ENCODE results near the gene TENM3. TPM values are rescaled to one million over a fixed set of nuclear protein-coding genes. Genes with fewer than 3 reads are reported as not detected.

TENM3 gene
- total RNA-seq, 2 experiments from 2014 or later, result not detected

- no peak overlapping the region for H3K4me2 ChIP-seq (ENCODE audit: low read length)
- H4K20me1 ChIP-seq (ENCODE audit: insufficient read depth, low read length), result no peaks in the 10 kb centered on the region
- no peaks in the 10 kb centered on the region for H3K9me3 ChIP-seq (ENCODE audit: low read length)
- no peak overlapping the region for H3K27ac ChIP-seq (ENCODE audit: low read depth, low read length, poor library complexity, severe bottlenecking)
- BruUV-seq (replicated peaks), result no TSS peak
- H3K36me3 ChIP-seq (ENCODE audit: insufficient read depth, low read length), result no peaks in the 10 kb centered on the region
- TF ChIP-seq CTCF (conservative IDR thresholded peaks at IDR 0.05; ENCODE audit: low read length) (no peak), EZH2phosphoT487 (IDR thresholded peaks at IDR 0.05; ENCODE audit: borderline replicate concordance, low read depth, low read length) (no peak)
- H2AFZ ChIP-seq (ENCODE audit: low read length), result no peak overlapping the region
- H3K79me2 ChIP-seq (ENCODE audit: insufficient read depth, low read depth, low read length), result no peaks in the 10 kb centered on the region
- CTCF ChIA-PET (ENCODE audit: unreplicated experiment), result no interaction called here
- H3K4me3 ChIP-seq (ENCODE audit: low read depth, low read length, poor library complexity, severe bottlenecking), result no peak overlapping the region
- intact Hi-C loops (cut with micrococcal nuclease; ENCODE audit: unreplicated experiment), result no loop called here
- H3K4me1 ChIP-seq (ENCODE audit: insufficient read depth, low read length, poor library complexity, severe bottlenecking), result no peaks in the 10 kb centered on the region
- DNase-seq (ENCODE audit: low spot score), result no peak
- no peaks in the 10 kb centered on the region for H3K9me2 ChIP-seq (ENCODE audit: insufficient read depth, low read length)
- POLR2A ChIA-PET, result interaction anchor here (0.8 kb wide), 1 partner anchor 354 kb away, joined by 3 read pairs; no protein-coding TSS in a partner anchor
Observed at GRCh38 chr4:182577411-182577810, 334.2 kb downstream of the TENM3 start.

- Histone ChIP-seq H2AFZ (ENCODE audit: low read length) (no peak overlapping the region), H3K36me3 (ENCODE audit: insufficient read depth, low read length) (no peaks in the 10 kb centered on the region), H3K9me3 (ENCODE audit: low read length) (no peaks in the 10 kb centered on the region), H3K27ac (ENCODE audit: low read depth, low read length, poor library complexity, severe bottlenecking) (no peak overlapping the region), H3K4me3 (ENCODE audit: low read depth, low read length, poor library complexity, severe bottlenecking) (no peak overlapping the region), H3K4me1 (ENCODE audit: insufficient read depth, low read length, poor library complexity, severe bottlenecking) (no peaks in the 10 kb centered on the region), H3K4me2 (ENCODE audit: low read length) (no peak overlapping the region), H3K9me2 (ENCODE audit: insufficient read depth, low read length) (no peaks in the 10 kb centered on the region), H4K20me1 (ENCODE audit: insufficient read depth, low read length) (no peaks in the 10 kb centered on the region), H3K79me2 (ENCODE audit: insufficient read depth, low read depth, low read length) (no peaks in the 10 kb centered on the region)
- no TSS peak for BruUV-seq (replicated peaks)
- DNase-seq (ENCODE audit: low spot score), result no peak
- CTCF ChIA-PET (ENCODE audit: unreplicated experiment), result no interaction called here
- TF ChIP-seq CTCF (conservative IDR thresholded peaks at IDR 0.05; ENCODE audit: low read length) (no peak), EZH2phosphoT487 (IDR thresholded peaks at IDR 0.05; ENCODE audit: borderline replicate concordance, low read depth, low read length) (no peak)
- intact Hi-C loops (cut with micrococcal nuclease; ENCODE audit: unreplicated experiment), result no loop called here
- POLR2A ChIA-PET, result interaction anchor here (0.7 kb wide), 1 partner anchor 68 kb away, joined by 4 read pairs; no protein-coding TSS in a partner anchor
Observed at GRCh38 chr4:182578402-182578801, 335.2 kb downstream of the TENM3 start.

GRCh38 chr4:182582245-182582644 is 339.0 kb downstream of the TENM3 start:
- no TSS peak for BruUV-seq (replicated peaks)
- no peaks in the 10 kb centered on the region for H3K36me3 ChIP-seq (ENCODE audit: insufficient read depth, low read length)
- no peaks in the 10 kb centered on the region for H3K9me2 ChIP-seq (ENCODE audit: insufficient read depth, low read length)
- H3K4me2 ChIP-seq (ENCODE audit: low read length), result no peak overlapping the region
- intact Hi-C loops (cut with micrococcal nuclease; ENCODE audit: unreplicated experiment), result no loop called here
- H3K79me2 ChIP-seq (ENCODE audit: insufficient read depth, low read depth, low read length), result no peaks in the 10 kb centered on the region
- no peaks in the 10 kb centered on the region for H3K4me1 ChIP-seq (ENCODE audit: insufficient read depth, low read length, poor library complexity, severe bottlenecking)
- H2AFZ ChIP-seq (ENCODE audit: low read length), result no peak overlapping the region
- ChIA-PET POLR2A (interaction anchor here (0.6 kb wide), 1 partner anchor 708 kb away, joined by 4 read pairs; no protein-coding TSS in a partner anchor), CTCF (ENCODE audit: unreplicated experiment) (no interaction called here)
- no peaks in the 10 kb centered on the region for H4K20me1 ChIP-seq (ENCODE audit: insufficient read depth, low read length)
- no peak for DNase-seq (ENCODE audit: low spot score)
- no peaks in the 10 kb centered on the region for H3K9me3 ChIP-seq (ENCODE audit: low read length)
- H3K4me3 ChIP-seq (ENCODE audit: low read depth, low read length, poor library complexity, severe bottlenecking), result no peak overlapping the region
- no peak overlapping the region for H3K27ac ChIP-seq (ENCODE audit: low read depth, low read length, poor library complexity, severe bottlenecking)
- TF ChIP-seq CTCF (conservative IDR thresholded peaks at IDR 0.05; ENCODE audit: low read length) (no peak), EZH2phosphoT487 (IDR thresholded peaks at IDR 0.05; ENCODE audit: borderline replicate concordance, low read depth, low read length) (no peak)

Measured in OCI-LY7 (cell line).